ENCODE results near the gene CDX1.

CDX1 gene

GRCh38 chr5:150163547-150164059, 3.0 kb upstream of the CDX1 start:
- no peak for FAIRE-seq

DNA sequence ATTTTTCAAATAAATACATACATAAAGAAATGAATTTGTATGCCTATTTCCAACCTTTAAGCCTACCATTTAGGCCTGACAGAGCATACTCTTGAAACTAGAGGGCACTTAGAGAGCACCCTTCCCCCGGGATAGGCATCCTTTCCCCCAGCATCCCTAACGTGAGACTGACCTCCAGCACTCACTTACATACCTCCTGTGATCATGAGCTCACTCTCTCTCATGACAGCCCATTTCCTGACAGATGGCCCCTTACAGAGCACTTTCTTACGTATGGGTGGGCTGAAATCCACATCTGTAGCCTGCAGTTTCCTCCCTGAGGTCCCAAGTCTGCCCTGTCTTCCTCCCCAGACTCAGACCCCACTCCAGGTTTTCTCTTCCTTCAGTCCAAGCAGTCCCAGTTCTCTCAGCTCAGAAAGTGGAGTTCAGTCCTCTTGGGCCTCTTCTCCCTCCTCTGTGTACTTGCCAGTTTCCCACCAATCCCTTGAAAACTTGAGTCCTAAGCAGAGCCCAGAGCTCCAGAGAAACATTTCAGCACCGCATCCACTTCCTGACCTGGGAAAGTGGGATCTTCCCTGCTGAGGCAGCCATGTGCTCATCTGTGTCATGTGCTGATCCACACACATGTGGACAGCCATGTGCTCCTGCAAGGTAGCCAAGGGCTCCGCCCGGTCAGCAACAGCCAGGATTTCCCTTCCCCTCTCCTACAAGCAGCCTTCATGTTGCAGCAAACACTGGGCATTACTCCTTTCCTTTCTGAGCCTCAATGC, 2.2 kb upstream of the CDX1 start:
- no peak for FAIRE-seq

GRCh38 chr5:150166037-150166649, 435 bp upstream of the CDX1 start:
- no peak for FAIRE-seq

DNA sequence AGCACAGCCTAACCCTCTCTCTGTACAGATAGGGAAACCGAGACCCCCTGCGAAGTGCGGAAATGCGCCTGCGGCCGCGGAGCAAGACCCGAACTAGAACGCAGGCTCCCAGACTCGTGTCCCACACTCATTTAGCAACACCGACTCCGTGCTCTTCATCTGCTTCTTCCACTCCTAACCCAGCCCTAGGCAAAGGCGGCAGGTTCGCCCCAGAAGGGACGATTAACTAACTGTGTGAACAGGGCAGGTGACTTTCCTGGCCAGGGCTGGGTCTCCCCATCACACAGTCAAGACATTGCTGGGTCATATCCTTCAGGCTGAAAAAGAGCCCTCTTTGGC, 903 bp downstream of the CDX1 start:
- FAIRE-seq = no peak

GRCh38 chr5:150167908-150168307, 1.3 kb downstream of the CDX1 start:
- FAIRE-seq = no peak

GRCh38 chr5:150168864-150169263, 2.3 kb downstream of the CDX1 start:
- no peak for FAIRE-seq

- no peak for FAIRE-seq
These were observed 5.6 kb downstream of the CDX1 start for GRCh38 chr5:150172145-150172544.

GRCh38 chr5:150172556-150172955, 6.0 kb downstream of the CDX1 start:
- no peak for FAIRE-seq

- no peak for FAIRE-seq
These were observed 6.6 kb downstream of the CDX1 start for GRCh38 chr5:150173161-150173560.

GRCh38 chr5:150174285-150174684, 7.7 kb downstream of the CDX1 start:
- no peak for FAIRE-seq

DNA sequence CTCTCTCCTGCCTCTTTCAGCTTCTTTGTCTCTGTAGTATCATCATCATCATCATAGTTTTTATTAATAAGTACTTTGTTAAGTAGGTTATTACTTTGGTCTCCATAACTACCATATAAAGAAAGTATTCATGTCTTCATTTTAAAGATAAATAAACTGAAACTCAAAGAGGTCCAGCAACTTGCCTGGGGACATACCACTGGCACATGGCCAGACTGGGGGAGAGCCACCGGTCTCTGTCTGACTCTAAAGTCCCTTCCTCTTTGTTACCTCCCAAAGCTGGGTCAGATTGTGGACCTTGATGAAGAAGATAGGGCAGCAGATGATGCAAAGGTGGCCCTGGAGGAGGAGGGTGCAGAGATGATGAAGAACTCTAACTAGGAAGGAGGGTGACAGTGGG, 8.5 kb downstream of the CDX1 start:
- FAIRE-seq = no peak

DNA sequence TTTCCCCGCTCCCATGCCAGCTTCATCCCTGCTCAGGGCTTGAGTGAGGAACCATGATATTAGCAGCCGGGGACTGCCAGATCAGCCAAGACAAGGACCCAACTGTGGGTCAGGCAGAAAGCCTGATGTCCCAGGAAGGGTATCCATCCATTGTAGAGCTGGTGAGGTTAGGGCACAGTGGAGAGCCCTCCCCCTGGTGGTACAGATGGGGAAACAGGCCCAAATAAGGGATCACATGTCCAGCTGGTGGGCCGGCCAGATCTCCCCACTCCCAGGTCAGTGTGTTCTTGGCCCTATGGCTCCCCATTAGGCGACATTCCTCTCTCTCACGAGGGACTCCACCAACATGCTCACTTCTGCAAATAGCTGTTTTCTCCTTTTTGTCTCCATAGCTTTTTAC, 9.0 kb downstream of the CDX1 start:
- FAIRE-seq = no peak

- no peak for FAIRE-seq
These were observed 10.3 kb downstream of the CDX1 start for GRCh38 chr5:150176745-150177477.

DNA sequence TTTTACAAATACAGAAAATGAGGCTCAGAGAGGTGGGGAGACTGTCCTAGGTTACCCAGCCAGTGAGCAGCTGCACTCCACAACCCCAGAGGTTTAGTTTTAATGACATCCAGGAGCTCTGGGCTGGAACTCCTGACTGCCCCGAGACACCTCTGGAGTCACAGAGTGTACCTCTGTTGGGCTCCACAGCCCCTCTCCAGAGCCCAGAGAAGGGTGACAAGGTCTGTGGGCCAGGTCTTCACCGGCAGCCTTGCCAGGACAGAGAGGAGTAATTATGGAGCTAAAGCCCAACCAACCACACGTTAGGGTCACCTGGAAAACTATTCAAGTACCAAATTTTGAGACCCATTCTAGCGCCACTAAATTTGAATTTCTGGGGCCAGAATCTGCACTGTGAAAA, 11.1 kb downstream of the CDX1 start:
- FAIRE-seq = no peak

- no peak for FAIRE-seq
These were observed 11.7 kb downstream of the CDX1 start for GRCh38 chr5:150178262-150178661.

DNA sequence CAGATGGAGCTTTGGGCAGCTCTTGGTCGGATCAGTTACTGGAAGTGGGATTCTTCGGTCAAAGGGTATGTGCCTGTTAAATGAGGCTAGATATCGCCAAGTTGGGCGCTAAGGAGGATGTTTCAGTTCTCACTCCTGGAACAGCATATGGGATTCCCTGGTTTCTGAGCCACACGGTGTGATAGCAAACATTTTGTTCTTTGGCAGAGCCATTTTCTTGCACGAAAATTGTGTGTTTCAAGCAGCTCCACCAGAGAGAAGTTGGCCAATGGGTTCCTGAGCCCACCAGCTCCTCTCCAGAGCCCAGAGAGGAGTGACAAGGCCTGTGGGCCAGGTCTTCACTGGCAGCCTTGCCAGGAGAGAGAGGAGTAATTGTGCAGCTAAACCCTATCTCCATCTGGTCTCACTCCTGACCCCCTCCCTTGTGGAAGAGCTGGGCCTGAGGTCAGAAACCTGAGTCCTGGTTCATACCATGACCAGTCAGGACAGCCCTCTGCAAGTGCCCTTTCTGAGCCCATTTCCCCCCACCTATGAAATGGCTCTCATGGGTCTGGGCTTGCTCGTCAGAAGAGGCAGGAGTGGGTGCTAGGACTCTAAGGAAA, 12.5 kb downstream of the CDX1 start:
- no peak for FAIRE-seq

GRCh38 chr5:150180241-150181026, 13.9 kb downstream of the CDX1 start:
- no peak for FAIRE-seq

GRCh38 chr5:150181027-150181426, 14.4 kb downstream of the CDX1 start:
- FAIRE-seq = no peak

GRCh38 chr5:150181766-150182545, 15.4 kb downstream of the CDX1 start:
- FAIRE-seq = no peak

- FAIRE-seq = no peak
These were observed 16.2 kb downstream of the CDX1 start for GRCh38 chr5:150182774-150183173.

DNA sequence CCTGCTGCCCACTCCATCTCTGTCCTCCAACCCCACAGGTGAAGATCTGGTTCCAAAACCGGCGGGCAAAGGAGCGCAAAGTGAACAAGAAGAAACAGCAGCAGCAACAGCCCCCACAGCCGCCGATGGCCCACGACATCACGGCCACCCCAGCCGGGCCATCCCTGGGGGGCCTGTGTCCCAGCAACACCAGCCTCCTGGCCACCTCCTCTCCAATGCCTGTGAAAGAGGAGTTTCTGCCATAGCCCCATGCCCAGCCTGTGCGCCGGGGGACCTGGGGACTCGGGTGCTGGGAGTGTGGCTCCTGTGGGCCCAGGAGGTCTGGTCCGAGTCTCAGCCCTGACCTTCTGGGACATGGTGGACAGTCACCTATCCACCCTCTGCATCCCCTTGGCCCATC, 16.9 kb downstream of the CDX1 start:
- FAIRE-seq = no peak

DNA sequence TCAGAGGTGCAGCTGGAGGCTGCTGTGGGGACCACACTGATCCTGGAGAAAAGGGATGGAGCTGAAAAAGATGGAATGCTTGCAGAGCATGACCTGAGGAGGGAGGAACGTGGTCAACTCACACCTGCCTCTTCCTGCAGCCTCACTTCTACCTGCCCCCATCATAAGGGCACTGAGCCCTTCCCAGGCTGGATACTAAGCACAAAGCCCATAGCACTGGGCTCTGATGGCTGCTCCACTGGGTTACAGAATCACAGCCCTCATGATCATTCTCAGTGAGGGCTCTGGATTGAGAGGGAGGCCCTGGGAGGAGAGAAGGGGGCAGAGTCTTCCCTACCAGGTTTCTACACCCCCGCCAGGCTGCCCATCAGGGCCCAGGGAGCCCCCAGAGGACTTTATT, 17.4 kb downstream of the CDX1 start:
- no peak for FAIRE-seq

Measured in endometrium (tissue), 2 donors.